ENCODE data around the gene TOR3A.

DNA sequence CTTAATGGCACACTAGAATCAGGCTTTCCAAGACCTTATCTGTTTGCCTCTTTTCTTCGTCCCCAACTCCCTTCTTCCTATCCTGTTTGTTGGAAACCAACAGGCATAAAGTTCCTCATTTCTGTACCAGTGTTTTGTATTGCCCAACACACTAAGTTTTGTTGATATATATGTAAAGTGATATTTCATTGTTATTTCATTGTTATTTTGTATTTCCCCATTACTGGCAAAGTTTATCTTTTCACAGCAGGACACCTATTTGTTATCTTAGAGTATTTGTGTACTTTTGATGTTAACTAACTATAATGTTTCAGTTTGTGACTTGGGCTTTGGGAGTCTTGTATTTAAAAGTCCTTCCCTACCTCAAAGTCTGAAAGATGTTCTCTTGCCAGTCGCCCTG lies 29.1 kb upstream of the TOR3A start:
- TF ChIP-seq, protein P1, sequence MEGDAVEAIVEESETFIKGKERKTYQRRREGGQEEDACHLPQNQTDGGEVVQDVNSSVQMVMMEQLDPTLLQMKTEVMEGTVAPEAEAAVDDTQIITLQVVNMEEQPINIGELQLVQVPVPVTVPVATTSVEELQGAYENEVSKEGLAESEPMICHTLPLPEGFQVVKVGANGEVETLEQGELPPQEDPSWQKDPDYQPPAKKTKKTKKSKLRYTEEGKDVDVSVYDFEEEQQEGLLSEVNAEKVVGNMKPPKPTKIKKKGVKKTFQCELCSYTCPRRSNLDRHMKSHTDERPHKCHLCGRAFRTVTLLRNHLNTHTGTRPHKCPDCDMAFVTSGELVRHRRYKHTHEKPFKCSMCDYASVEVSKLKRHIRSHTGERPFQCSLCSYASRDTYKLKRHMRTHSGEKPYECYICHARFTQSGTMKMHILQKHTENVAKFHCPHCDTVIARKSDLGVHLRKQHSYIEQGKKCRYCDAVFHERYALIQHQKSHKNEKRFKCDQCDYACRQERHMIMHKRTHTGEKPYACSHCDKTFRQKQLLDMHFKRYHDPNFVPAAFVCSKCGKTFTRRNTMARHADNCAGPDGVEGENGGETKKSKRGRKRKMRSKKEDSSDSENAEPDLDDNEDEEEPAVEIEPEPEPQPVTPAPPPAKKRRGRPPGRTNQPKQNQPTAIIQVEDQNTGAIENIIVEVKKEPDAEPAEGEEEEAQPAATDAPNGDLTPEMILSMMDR (IDR thresholded peaks at IDR 0.05; ENCODE audit: insufficient read depth, low read depth, low read length): no peak
- no peak for TF ChIP-seq EZH2 (IDR thresholded peaks at IDR 0.05; ENCODE audit: insufficient read depth, low read length)
